Fibroblast of peridontal ligament (primary cell): ENCODE measurements around the gene VASP.

Experiments used
- DNase-seq: peaks from one replicate; pipeline ENCODE4 v3.0.0-alpha.2; 2010; ENCODE audit errors: extremely low read depth

VASP gene

DNA sequence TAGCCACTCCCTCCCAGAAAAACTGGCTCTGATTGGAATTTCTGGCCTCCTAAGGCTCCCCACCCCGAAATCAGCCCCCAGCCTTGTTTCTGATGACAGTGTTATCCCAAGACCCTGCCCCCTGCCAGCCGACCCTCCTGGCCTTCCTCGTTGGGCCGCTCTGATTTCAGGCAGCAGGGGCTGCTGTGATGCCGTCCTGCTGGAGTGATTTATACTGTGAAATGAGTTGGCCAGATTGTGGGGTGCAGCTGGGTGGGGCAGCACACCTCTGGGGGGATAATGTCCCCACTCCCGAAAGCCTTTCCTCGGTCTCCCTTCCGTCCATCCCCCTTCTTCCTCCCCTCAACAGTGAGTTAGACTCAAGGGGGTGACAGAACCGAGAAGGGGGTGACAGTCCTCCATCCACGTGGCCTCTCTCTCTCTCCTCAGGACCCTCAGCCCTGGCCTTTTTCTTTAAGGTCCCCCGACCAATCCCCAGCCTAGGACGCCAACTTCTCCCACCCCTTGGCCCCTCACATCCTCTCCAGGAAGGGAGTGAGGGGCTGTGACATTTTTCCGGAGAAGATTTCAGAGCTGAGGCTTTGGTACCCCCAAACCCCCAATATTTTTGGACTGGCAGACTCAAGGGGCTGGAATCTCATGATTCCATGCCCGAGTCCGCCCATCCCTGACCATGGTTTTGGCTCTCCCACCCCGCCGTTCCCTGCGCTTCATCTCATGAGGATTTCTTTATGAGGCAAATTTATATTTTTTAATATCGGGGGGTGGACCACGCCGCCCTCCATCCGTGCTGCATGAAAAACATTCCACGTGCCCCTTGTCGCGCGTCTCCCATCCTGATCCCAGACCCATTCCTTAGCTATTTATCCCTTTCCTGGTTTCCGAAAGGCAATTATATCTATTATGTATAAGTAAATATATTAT, 33.3 kb upstream of the VASP start:
- DNase-seq, result peak; percentile 38

DNA sequence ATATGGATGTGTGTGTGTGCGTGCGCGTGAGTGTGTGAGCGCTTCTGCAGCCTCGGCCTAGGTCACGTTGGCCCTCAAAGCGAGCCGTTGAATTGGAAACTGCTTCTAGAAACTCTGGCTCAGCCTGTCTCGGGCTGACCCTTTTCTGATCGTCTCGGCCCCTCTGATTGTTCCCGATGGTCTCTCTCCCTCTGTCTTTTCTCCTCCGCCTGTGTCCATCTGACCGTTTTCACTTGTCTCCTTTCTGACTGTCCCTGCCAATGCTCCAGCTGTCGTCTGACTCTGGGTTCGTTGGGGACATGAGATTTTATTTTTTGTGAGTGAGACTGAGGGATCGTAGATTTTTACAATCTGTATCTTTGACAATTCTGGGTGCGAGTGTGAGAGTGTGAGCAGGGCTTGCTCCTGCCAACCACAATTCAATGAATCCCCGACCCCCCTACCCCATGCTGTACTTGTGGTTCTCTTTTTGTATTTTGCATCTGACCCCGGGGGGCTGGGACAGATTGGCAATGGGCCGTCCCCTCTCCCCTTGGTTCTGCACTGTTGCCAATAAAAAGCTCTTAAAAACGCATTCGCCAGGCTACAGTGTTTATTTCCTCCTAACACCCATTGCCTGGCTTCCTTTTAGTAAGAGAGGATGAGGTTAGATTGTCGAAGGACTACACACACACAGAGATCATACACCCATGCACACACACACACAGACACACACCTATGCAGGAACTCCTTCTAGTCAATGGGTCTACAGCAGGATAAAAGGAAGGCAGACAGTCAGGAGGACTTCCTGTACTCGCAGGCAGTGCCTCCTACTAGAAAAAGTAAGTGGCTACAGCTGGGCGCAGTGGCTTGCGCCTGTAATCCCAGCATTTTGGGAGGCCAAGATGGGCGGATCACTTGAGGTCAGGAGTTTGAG, 32.4 kb upstream of the VASP start:
- peak; percentile 48 for DNase-seq

DNA sequence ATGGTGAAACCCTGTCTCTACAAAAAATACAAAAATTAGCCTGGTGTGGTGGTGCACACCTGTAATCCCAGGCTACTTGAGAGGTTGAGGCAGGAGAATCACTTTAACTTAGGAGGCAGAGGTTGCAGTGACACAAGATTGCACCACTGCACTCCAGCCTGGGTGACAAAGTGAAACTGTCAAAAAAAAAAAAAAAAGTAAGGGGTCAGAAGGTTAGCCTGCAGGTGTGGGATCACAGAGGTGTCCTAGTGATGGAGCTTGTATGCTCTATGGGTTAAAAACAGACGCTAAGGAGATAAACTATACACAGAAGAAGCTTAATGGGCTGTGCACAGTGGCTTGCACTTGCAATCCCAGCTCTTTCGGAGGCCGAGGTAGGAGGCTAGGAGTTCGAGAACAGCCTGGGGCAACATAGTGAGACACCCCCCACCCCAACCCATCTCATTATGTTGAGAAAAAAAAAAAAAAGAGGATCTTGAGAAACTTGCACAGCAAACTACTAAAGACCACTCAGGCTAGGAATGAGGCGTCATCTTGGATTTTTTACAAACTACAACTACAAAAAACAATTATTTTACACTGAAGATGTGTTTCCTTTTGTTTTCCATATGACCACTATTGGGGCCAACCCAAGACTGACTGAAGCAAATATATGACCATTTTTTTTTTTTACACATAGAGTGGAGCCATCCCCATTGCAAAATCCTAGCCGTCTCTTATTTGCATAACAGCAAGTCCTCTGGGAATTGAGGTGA, 31.6 kb upstream of the VASP start:
- peak; percentile 54 for DNase-seq

DNA sequence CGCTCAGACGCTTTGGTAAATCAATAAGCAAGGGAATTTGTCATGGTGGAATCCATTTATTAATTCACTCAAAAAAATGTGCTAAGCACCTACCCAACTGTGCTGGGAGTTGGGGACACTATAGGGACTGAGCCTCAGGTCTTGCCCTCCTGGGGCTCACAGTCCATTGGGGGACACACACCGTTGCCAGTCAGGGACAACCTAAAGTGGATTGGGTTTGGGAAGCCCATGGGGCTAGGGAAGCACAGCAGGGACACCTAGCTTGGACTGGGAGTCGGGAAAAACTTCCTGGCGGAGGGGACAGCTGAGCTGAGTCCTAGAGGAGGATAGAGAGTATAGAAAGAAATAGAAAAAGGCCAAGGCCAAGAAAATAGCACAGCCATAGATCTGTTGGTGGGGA, 31.0 kb upstream of the VASP start:
- DNase-seq, result peak; percentile 43

DNA sequence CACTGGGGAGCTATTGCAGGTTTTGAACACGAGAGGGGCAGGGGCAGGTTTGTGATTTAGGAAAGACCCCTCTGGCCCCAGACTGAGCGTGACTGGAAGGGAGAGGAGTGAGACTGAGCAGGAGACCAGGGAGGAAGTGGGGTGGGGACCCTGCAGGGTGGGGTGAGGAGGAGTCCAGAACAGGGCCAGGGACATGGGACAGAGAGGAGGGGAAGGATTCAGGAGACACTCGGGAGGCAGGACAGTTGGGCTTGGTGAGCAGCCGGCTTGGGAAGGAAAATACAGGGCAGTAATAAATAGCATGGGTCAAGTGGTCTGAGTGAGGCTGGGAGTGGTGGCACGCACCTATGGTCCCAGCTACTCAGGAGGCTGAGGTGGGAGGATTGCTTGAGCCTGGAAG, 30.1 kb upstream of the VASP start:
- DNase-seq, result no peak

DNA sequence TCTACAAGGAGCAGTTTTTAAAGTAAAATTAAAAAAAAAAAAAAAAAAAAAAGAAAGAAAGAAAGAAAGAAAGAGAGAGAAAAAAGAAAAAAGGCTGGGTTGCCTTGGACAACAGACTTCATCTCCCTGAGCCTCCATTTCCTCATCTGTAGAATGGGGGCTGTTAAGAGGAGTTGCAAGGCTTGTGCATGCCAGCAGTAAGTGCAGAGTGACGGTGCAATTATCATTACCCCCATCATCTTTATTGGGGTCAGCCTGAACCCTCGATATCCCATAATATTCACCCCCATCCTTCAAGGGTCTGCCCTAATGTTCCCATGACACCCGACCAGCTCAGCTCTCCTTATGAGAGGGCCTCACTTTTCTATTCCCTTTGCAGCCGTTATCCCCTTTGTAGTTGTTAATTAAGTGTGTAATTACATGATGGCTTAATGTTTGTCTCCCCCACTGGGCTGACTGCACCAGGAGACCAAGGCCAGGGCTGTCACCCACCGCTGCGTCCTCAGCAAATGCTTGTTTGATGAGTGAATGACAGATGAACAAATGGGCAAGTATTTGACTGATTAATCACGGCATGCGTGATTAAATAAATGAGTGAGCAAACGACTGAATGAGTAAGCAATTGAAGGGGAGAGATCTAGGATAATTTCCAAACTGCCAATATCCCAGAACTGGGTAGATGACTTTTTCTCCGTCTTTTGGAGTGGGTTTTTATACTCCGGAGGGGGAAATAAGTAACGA, 29.4 kb upstream of the VASP start:
- DNase-seq, result no peak

DNA sequence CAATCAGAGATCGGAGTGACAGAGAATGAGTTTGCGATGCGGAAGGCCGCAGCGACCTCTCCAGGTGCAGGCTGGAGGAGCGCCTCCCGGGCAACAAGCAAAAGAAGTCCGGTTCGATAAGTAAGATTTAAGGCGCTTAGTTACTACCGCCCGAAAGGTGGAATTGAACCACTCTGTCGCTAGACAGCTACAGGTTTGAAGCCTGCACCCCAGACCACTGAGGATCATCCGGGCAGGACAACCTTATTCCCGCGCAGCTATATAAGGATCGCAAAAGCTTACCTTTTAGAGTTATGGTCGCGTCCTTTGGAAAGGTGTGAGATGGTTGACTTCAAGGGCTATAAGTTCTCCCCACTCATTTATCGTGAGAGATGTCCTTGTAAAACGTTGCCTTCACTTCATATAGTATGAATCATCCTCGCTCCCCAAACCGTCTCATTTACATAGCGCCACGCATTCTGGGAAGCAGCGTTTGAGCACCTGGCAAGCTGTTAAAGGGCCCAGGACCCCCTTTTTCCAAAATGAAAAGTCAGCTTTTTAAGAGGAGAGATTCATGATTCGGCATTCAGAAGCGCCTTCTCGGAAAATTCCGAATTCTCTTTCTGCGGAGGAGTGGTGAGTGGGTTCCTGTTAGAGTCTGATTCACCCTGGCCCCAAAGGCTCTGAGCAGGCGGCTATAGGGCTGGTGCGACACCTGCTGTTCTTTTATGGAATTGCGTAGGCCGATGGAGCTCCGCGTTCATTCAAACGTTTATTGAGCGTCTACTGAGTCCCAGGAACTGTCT, 28.6 kb upstream of the VASP start:
- DNase-seq, result peak; percentile 93

DNA sequence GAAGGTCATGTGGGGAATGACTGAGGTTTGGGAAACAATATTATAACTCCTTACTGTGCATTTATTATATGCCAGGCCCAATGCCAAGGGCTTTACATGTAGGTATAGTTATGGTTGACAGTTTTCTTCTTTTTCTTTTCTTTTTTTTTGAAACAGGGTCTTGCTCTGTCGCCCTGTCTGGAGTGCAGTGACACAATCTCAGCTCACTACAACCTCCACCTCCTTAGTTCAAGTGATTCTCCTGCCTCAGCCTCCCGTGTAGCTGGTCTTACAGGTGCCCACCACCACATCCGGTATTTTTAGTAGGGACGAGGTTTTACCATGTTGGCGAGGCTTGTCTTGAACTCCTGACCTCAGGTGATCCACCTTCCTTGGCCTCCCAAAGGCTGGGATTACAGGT, 24.2 kb upstream of the VASP start:
- DNase-seq, result no peak

DNA sequence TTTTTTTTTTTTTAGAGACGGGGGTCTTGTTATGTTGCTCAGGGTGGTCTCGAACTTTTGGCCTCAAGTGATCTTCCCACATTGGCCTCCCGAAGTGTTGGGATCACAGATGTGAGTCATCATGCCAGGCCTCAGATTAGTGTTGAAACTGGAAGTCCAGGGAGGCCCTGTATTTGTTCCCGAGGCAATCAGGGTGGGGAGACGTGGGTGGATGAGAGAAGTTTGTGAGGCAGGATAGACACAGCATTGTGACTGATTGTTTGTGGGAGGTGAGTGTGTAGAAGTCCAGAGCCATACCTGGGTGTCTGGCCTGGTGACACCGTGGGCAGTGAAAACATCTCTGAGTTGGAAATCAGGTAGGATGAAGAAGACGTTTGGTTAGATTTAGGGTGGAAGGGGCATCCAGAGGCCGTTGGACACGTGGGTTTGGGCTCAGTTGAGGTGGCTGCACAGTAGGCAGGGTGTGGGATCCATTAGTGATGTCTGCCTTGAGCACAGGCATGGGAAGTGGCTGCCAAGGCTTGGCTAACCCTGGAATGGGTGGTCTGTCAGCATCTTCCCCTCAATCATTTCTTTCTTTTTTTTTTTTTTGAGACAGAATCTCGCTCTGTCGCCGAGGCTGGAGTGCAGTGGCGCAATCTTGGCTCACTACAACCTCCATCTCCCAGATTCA, 22.9 kb upstream of the VASP start:
- peak; percentile 17 for DNase-seq

DNA sequence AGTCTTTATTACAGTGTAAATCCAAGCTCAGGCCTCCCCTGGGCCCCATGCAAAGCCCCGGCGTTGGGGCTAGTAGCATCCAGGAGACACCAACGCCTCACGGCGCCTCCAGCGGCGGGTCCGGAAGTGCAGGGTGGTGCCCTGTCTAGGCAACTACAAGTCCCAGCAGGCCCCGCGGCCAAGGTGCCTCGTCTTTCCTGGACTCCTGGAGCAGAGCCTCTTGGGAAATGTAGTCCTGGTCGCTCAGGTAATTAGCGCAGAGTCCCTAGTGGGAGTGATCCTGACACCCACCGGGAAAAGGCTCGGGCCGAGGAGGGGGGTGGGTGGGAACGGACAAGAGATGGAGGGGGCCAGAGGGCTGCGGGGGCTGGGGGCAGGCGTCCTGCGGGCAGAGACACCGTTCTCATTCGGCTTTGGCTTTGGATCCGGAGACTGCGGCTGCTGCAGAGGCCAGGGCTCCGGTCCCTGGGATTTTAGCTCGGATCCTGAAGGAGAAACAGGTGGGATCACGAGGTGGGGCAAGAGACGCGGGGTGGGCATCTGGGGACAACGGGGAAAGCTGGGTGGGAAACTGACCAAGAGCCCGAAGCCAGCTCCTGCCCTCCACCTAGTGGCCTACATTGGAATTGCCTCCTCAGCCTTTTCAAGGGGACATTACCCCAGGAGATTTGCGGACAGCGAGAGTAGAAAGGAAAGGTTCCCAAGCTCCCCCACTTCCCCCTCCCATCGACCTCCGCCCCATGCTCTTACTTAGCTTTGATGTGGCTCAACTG, 21.8 kb upstream of the VASP start:
- DNase-seq, result peak; percentile 91

DNA sequence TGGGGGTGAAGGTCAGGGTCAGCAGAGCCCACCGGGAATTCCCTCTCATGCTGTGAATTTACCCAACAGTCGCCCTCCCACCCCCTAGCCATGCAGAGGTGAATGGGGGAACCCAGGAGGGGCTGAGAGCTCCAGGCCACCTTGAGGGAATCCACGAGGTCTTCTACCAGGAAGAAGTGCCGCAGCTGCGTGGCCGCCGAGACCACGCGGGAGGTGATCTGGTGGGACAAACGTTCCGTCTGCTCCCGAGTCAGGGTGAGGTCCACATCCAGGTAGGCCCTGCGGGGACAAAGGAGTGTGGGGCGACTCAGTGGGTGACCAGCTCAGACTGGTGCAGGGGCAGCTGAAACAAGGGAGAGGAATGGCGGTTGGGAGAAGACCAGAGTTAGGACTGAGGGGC, 18.6 kb upstream of the VASP start:
- no peak for DNase-seq

DNA sequence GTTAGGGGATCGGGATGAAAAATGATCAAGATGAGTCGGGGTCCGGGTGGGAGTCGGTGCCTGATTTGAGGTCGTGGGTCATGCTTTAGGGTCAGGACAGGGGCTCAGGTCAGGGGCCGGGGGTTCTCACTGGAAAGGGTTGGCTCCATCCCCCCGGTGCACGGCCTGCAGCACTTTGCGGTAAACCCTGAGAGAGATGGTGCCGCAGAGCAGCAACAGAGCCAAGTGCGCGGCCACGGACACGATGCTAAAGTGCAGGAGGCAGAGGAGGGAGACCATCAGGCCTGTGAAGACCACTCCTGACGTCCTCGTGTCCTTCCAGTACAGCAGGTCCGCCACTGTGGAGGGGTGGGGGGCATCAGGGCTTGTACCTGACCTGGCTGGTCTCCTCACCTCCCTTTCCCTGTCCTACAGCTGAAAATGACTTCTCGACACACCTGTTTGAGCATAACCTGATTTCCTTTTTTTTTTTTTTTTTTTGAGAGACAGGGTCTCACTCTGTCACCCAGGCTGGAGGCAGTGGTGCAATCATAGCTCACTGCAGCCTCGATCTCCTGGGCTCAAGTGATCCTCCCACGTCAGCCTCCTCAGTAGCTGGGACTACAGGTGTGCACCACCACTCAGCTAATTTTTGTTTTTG, 17.9 kb upstream of the VASP start:
- no peak for DNase-seq

DNA sequence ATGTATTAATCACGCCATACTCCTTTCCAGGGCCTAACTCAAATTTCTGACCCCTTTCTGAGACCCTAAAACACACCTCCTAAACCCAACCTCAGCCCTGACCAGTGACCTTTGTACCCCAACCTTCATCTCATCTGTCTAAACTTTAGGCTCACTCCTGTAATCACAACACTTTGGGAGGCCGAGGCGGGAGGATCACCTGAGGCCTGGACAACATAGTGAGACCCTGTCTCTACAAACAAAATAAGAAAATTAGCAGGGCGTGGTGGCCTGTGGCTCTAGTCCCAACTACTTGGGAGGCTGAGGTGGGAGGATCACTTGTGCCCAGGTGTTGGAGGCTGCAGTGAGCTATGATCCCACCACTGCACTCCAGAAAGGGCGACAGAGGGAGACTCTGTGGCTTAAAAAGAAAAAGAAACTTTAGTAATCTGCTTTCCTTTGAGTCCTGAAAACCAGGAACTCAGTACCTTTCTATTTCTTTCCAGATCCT, 15.1 kb upstream of the VASP start:
- DNase-seq, result no peak

DNA sequence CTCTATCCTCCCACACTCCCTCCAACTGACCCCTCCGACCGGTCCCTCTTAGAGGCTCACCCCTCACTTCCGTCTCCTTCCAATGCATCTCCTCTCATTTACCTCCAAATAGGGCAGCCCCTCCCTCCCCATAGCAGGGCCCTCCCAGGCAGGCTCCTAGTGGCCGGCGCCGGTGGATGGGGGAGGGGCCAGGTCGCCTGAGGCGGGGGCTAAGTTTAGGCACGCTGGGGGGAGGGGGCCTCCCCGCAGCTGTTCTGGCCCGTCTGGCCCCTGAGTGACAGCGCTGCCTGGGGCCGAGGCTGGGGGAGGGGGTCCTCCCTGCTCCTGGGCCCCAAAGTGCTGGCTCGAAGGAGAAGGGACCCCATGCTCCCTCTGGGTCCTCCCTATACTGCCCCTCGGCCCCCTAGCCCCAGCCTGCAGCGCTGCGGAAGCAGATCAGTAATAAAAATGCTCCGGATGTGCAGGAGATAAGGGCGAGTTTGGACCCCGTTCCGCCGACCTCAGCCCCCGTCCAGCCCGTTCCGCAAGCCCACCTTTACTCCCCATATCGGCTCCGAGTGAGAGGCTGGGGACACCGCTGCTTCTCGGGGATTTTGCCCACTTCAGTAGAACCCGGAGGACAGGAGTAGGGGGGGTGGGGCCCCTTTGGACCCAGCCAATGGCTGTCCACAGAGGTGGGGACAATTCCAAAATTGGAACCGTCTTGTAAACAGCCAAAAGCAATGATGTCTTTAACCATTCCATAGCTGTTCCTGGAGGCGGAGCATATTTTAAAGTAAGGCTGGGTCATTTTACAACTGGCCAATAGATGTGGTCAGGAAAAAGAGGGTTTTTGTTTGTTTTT, 14.4 kb upstream of the VASP start:
- peak; percentile 75 for DNase-seq

DNA sequence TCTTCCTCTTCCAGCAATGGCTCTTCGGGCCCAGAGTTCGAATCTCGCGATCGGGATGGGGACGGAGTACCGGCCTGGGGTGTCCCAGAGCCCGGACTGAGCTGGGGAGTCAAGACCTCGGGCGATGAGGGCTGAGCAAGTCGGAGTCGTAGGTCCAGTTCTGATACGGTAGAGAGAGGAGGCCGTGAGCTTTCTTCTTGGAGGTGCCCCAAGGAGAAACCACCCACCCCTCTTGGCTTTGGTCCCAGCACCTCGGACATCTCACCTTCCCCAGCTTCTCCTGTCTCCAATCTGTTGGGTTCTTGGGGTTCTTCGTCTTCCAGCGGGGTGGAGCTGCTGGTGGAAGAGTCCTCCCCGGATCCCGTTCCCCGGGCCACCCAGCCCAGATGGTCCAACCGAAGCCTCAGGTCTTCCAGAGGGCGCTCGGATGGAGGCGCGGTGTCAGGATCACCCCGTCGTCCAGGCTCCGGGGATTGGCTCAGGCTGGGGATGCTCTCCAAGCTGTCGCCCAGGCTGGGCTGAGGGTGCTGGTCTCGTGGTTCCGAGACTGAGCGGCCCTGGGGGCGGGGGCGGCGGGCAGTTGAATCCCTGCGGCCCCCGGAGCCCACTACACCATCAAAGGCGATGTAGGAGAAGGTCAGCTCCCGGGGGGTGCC, 12.9 kb upstream of the VASP start:
- DNase-seq, result no peak

DNA sequence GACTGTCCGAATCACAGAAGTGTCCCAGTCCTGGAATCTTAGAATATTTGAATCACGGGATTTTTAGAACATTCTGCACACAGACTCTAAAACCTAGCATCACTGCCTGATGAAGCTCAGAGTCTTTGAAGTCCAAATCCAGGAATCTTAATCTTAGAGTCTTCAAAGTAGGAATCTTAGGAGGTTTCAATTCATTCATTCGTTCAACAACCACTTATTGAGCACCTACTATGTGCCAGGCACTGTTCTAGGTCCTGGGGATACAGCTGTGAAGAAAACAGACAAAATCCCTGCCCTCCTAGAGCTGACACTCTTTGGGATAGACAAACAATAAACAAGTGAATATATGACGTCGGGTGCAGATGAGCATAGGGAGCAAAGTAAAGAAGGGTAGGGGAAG, 12.1 kb upstream of the VASP start:
- DNase-seq, result no peak

DNA sequence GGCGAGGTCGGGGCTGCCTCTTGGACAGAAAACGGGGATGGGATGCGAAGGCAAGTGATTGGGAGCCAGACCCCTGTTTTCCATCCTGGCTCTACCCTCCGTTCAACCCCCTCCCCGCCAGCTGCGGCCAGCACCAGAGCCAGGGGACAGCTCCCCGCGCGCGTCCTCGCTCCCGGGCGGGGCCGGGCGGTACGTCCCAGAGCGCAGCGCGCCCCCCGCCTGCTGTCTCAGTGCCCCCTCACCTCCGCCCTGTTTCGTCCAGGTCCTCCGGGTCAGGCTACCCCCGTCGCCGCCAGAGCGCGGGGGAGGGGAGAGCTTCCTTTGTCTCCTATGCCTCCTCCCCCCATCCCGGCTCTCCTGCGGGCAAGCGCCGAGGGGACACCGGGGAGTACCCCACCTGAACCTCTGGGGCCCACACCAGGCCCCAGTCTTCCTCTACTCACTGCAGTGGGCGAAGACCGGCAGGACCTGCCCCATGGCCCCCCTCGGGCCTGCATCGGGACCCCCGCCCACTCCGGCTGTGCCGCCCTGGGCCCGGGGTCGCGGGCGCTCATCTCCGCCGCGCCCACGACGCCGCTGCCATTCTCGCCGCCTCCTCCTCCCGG, 10.8 kb upstream of the VASP start:
- no peak for DNase-seq
